GM18520 (cell line): ENCODE data around the gene DNAJB8.

Experiments used
- ATAC-seq: cut with Tn5 transposase; IDR thresholded peaks from one replicate; pipeline ENCODE4 v1.9.1; 2021; ENCODE audit not compliant: unreplicated experiment

The DNAJB8 gene

DNA sequence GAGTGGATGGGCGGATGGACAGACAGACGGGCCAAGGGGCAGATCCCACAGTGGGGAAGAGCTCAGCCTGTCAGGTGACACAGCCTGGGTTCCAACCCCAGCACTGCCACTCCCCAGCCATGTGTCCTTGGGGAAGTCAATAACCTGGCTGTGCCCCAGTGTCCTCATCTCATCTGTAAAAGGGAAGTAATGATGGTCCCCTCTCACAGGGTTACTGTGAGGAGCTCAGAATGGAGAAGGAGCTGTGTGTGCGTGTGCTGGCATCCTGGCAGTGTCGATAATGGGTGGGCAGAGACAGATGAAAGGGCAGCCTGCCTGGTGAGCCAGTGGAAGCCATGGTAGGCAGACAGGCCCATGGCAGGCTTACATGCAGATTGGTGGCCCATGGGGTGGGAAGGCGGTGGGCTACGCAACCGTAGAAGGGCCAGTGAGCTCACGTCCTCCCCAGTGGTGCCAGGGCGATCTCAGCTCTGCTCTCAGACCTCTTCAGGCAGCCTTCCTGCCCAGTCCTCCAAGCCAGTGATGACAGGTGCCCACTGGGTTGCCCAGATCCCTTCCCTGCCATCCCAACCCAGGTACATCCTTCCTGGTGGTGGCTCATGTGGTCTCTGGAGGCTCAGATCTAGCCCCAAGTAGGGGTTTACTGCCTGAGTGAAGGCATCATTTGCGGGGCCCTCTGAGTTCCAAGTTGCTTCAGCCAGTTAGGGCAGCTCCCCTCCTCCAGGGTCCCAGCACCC, 2.3 kb upstream of the DNAJB8 start:
- no peak for ATAC-seq

DNA sequence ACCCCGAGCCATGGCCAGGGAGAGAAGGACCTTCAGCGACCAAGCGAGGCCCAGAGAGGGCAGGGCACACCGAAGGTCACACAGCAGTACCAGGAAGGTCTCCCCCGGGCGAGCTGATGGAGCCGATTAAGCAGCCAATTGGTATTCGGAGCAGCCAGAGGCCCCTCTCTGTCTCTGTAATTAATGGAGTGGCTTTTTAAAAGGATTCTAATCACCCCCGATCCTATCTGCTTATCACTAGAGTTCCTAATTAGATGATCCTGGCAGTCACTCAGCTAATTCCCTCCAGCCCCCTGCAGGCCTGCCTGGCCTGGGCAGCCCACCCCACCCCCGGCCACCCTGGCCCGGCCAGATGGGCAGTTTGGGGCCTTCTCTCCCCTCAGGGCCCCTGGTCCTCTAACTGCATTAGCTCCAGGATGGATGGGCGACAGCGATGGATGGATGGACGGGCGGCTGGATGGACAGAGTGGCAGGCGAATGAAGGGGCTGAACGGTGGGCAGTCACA, 1.6 kb upstream of the DNAJB8 start:
- ATAC-seq, result no peak

DNA sequence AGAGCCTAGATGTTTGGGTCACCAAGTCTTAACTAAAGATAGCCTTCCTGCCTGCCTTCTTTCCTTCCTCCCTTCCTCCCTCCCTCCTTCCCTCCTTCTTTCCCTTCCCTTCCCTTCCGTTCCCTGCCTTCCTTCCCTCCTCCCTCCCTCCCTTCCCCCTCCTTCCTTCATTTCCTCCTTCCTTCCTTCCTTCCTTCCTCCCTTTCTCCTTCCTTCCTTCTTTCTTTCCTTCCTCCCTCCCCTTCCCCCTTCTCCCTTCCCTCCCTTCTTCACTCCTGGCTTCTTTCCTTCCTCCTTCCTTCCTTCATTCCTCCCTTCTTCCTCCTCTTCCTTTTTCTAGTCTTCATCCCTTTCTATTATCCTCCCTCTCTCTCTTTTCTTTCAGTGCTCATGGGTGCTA, 2.0 kb downstream of the DNAJB8 start:
- ATAC-seq, result no peak

DNA sequence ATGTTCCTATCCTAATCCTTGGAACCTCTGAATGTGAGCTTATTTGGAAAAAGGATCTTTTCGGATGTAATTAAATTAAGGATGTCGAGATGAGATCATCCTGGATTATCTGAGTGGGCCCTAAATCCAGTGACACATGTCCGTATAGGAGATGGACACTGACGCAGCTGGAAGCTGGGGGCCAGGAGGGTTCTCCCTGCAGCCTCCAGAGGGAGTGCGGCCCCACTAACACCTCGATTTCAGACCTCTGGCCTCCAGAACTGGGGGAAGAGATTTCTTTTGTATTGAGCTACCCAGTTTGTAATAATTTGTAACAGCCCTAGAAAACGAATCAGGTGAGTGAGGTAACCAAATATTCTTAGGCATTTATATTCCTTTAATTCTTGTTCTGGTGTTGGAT, 2.5 kb downstream of the DNAJB8 start:
- ATAC-seq, result no peak

DNA sequence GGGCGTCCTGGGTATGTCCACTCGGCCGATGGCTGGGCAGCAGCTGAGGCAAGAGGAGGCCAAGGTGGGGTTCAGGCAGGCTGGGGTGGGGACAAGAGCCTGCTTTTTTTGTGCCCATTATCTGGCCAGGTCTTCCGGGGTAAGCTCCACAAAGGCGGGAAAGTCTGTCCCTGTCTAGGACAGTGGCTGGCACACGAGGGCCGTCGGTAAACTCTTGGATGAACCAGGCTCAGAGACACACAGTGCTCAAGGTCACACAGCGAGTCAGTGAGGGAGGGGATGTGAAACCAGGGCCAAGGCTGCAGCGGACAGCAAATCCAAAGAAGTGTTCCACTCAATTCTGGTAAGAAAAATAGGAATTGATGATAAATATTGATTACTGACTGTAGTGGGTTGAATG, 2.9 kb downstream of the DNAJB8 start:
- no peak for ATAC-seq

DNA sequence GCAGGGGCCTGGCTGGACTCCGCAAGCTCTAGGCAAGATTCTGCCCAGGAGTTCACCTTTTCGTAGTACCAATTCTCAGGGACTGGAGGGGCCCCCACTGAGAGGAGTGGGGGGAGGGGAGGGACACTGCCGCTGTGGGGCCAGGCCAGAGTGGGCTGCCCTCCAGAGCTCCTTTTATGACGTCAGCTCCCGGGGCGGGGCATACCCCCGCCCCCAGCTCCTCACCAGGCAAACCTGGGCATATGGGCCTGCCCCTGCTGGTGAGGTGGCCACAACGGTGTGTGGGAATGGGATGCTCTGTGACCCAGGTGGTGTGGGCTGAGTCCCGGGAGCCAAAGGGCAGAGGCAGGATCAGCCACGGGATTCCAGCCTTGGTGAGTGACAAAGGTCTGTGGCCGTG, 3.3 kb downstream of the DNAJB8 start:
- ATAC-seq, result no peak

DNA sequence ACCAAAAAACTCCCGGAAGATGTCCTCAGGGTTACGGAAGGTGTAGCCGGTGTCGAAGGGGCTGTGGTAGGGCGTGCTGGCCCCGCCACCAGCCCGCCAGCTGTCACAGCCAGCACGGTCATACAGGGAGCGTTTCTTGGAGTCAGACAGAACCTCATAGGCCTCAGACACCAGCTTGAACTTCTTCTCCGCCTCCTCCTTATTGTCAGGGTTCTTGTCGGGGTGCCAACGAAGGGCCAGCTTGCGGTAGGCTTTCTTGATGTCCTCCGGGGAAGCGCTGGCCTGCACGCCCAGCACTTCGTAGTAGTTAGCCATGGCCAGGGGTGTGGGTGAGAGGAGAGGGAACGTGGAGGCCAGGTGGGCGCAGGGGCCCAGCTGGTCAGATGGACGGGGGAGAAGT, 3.8 kb downstream of the DNAJB8 start:
- no peak for ATAC-seq

DNA sequence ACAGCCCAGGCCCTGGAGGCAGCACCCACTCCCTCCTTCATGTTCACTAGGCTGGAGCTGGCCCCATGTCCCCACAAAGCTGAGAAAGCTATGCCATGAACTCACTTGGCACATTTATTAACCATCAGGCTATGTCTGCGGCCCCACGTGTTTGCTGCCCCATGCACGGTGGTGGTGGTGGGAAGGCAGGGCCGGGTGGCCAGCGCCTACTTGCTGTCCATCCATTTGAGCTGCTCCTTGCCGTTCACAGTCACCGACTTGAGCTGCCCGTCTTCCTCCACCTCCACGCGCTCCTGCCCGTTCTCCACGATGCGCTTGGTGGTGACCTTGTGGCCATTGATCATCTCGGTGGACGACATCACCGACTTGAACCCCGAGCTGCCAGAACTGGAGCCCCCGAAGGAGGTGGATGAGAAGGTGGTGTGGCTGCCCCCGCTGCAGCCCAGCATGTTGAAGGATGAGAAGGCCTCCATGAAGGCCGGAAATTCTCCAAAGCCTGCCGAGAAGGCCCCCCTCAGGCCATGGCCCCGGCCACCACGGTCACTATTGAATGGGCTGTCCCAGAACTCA, 4.3 kb downstream of the DNAJB8 start:
- ATAC-seq, result no peak

DNA sequence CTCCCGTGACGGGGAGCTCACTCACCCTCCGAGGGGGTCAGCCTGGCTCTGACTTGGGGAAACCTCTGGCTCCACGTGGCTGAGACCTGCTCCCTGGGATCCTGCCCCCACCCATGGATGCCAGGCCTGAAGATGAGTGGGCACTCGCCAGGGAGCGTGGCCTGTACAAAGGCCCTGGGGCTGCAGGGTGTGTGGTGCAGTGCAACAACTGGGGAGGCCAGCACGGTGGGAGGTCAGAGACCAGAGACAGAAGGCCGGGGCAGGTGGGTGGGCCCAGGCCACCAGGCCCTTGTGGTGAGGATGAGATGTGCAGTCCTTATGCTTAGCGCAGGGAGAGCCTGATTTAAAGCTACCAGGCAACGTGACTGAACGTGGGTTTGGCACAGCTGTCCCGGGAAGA, 5.0 kb downstream of the DNAJB8 start:
- no peak for ATAC-seq

DNA sequence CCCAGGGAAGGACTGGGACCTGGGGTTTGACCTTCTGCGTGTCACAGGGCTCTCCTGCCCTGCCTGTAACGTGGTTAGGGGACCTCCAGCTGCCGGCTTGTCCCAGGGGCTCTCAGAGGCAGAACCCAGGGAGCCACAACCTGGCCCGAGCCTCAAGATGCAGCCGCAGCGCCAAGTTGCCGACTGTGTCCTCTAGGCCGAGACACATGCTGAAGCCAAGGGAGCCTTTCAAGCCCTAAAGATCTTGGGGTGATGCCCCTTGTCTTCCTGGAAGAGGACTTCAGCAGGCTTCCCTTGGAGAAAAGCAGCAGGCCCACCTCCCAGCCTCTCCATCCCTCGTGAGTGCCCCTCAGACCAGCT, 7.2 kb downstream of the DNAJB8 start:
- ATAC-seq, result no peak

DNA sequence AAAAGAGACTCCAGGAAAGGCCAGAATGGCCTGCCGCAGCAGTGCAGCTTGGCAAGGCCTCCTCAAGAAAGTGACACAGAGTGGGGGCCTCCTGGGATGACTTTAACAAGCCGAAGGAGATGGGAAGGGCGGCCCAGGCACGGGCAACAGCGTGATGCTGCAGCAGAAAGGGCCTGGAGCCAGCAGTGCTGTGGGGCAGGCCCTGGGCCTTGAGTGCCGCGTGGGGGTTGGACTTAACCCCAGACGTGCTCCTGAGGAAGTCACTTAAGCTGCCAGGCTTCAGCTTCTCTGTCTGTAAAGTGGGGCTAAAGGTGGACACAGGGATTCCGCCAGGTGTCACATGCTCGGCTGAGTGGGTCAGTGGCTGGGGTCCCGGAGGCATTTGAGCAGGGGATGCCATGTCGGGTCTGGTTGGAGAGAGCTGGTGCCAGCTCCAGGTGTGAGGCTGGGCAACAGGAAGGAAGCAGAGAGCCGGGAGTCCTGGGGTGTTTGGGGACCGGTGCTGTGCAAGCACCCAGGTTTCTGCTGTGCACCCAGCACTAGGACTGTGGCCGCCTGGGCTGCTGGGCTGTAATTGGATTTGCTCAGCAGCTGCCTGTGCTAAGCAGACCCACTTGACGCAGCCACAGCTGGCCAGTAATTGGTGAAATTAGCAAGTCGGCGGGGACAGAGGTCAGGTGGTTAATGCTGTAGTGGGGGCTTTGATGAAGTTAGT, 7.8 kb downstream of the DNAJB8 start:
- ATAC-seq, result no peak

DNA sequence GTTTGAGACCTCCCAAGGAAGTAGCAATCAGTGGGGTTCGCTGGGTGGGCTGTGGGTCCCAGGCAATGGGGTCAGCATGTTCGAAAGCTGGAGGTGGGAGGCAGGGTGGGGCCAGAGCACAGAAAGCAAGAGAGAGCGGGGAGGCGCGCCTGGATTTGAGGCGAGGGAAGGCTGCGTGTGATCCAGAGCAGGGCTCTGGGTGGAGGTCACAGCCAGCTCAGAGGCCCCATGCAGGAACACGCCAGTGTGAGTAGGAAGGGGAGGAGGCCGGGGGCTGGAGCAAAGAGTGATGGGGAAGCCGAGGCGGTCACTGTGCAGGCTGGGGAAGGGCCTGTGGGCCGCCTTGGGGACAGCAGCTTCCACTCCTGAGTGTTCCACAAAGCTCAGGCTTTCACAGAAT, 8.8 kb downstream of the DNAJB8 start:
- ATAC-seq, result no peak

DNA sequence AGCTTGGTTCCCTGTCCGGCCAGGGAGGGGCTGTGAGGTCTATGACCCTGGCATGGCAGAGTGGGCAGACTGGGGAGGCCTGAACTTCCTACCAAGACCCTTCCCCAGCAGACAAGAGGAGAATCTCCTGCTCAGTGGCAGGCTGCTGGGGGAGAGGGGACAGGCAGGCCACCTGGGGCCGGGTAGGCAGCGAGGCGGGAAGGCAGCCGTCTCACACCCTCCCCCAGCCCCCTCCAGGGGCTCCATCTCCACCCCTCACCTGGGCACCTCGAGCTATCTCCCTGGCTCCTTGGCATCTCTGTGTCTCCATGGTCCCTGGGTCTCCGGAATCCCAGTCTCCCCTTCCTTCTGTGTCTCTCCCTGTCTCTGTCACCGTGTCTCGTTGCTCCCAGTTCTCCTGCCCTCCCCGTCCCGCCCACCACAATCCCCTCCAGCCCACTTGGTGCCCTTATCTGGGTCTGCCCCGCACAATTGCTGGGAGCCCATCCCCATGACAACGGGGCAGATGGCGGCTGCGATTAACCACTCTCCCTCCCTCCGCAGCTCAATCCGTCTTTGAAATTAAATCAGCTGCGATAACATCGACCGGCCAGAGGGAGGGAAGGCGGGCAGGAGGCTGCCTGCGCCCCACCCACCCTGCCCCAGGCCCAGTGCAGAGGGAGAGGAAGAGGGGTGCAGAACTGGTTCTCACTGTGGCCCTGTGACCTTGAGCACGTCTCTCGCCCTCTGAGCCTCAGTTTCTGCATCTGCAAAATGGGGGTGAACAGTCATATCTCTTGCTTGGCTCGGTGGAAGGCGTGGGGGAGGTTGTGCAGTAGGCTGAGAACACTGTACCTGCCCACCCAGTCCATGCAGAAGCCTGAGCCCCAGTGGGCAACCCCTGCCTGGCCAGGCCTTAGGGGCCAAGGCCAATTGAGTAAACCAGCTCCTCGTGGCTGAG, 9.6 kb downstream of the DNAJB8 start:
- no peak for ATAC-seq

DNA sequence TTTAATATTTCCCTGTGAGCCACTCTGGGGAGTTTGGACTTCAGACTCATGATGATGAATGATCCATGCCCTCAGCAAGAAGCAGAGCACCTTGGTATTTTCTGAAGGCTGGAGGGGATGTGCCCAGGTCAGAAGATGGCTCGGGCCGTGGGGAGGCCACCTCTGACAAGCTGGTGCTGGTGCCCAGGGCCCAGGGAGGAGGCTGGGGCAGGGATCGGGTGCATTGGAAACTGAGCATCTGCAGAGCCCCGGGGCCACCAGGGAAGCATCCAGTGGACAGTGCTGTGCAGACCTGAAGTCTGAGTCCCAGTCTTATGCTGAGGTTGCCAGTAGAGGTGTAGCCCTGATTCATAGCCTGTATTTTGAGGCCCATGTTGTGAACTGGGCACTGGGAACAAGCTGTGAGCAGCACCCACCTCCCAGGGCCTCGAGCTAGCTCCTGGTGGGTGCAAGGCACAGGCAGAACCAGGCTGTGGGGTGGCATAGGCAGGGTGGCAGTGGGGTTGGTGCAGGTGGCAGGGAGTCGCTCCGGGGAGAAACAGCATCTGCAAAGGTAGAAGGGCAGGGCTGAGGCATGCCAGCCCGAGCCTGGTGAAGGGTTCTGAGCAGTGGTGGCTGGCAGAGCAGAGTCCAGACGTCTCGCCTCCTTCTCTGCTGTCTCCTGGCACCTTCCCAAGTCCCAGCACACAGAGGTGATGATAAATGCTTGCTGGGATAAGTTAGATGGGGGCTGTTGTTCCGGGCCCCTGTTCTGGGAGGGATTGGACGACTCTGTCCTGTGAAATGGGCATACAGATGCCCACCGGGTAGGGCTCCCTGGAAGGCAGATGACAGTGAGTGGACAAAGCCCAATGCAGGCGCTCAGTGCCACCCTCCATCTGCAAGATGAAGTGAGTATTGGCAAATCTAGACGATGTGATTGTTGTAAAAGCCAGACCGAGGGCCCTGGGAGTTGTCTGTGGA, 10.6 kb downstream of the DNAJB8 start:
- ATAC-seq, result no peak

DNA sequence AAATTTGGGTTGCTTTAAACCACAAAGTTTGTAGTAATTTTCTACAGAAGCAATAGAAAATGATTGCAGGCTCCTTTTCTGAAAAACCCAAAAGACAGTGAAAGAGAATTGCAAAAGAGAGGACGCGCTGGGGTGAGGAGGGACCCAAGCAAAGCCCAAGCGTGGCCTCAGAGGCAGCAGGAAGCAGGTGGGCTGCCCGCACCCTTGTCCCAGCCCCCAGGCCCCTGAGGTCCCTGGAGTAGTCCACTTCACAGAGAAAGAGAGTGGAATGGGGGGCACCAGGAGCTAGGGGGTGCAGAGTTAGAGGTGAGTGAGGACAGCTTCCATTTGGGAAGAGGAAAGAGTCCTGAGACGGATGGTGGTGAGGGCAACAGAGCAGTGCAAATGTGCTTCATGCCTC, 11.6 kb downstream of the DNAJB8 start:
- ATAC-seq, result no peak

DNA sequence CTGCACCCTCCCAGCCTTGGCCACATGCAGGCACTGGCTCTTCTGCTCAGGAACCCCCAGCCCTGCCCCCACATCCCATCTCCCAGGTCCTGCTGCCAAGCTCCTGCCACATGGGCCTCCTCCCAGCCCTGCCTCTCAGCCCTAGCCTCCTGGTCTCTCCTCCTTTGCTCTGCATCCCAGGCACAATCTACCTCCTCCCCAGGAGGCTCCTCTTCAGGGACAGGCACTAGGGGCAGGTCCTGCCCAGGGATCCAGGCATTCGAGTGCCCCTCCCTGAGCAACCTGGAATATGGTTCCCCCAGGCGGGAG, 12.4 kb downstream of the DNAJB8 start:
- no peak for ATAC-seq

DNA sequence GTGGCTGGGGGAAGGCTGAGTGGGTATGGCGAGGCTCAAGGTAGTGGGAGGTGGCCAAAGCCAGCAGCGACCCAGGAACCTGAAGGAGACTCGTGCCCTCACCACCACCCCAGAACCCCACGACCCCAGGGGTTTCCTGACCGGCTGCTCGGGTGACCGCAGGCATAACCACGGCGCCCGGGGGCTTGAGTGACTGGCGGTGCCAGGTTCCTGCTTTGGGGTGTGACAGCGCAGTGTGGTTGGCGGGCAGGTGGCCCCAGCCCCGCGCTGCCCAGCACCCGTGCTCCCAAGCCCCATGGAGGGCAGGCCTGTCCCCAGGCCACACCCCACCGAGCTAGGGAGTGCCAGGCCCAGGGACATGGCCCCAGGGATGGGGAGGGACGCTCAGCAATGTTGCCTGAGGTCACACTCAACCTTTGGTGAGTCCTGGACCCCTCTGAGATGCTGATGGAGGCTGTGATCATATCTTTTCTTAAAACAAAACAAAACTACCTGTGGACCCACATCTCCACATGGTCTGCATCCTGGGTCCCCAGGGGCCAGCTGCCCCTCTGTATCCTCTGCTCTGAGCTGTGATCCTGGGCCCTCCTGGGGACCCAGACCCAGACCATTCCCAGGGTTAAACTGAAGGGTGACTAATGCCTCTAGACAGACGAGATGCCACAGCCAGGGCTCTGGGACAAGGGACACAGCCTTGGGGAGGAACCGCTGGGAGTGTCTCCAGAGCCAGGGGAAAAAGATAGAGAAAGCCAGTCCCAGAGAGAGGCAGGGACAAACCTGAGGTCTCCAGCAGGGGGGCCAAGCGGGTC, 13.0 kb downstream of the DNAJB8 start:
- ATAC-seq, result no peak

DNA sequence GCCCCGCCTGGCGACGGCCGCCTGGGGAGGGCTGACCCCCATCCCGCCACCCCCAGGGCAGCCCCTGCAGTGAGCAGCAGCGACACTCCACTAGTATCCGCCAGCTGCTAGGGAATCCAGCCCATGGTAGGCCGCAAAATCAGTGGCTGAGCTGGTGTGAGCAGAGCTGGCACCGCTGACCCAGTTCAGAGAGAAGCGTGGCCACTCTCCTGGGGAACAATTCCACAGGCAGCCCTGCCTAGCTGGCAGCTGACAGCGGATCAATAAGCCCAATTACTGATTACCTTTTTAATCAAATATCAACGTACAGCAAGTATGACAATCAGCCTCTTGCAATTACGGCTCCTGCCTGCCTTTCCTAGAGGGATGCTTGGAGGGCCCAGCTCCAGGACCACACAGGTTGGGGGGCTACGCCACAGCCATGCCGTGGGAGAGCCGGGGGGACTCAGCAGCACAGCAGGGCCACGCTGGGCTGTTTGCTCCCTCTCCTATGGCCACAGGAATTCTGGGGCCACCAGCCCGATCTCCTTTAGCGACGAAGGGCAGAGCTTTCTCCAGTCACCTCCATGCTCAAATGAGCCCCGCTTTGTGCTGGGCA, 13.9 kb downstream of the DNAJB8 start:
- ATAC-seq, result no peak

DNA sequence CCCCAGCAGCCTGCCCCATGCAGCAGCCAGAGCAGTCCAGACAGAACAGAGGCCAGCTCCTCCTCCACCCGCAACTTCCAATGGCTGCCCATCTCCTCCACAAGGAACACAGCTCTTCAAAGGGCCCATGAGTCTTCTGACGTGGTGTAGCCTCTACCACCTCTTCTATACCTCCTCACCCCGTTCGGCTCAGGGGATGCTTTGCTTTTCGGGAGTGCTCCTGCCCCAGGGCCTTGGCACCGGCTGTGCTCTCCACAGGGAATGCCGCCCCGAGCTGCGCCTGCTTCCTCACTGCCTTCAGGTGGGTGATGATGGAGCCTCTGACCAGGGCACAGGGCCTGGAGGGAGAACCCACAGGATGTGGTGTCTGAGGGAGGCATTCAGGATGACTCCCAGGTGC, 14.6 kb downstream of the DNAJB8 start:
- no peak for ATAC-seq
